Hematopoietic multipotent progenitor cell treated with erythropoietin and hydrocortisone succinate and interleukin-3 and kit ligand, for 17 days (in vitro differentiated cells): ENCODE measurements around the gene TENM4.
"Not testable (repeated sequence)": the region's sequence is repeated elsewhere in the genome, so short reads cannot be mapped to it uniquely, and the experiment has no call there.

ENCODE experiments used
- DNase-seq: peaks from one replicate; pipeline ENCODE4 v3.0.0-alpha.2; 2015; ENCODE audit warnings: low spot score

Gene TENM4

DNA sequence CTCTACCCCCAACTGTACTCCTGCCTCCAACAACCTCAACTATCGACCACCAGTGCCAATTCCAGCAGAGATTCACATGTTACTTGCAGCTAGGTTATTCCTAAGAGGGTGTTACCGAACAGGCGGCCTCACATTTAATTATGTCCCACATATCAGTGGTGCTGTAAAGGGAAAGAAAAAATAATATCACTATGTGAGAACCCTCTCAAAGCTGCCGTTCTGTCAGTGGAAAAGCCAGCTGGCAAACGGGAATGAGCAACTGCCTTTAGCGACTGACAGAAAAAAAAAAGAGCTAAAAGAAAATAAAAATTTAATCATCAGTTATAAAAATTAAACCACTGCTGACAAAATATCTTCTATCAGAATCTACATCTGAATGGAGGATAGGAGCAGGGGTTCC is 595.3 kb downstream of the TENM4 start:
- DNase-seq = no peak

GRCh38 chr11:78841456-78842060 is 599.3 kb downstream of the TENM4 start:
- DNase-seq = no peak

DNA sequence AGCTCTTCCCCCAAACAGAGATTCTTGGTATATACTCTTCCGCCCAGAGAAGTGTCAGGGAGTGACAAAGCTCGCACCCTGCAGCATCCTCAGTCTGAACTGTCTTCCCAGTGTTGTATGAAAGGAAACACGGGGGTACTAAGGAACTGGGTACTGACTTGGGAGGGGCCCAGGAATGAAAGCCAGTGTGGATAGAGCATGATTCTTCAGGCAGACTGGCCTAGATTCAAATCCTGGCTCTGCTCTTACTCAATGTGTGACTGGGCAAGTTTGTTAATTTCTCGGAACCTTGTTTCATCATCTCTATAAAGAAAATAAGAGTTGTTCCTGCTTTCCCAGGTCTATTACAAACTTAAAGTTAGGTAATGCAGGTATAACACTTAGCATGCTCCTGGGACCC is 600.2 kb downstream of the TENM4 start:
- no peak for DNase-seq

- DNase-seq = no peak
Measured at GRCh38 chr11:78840200-78840599, 600.6 kb downstream of the TENM4 start.

- no peak for DNase-seq
Measured at GRCh38 chr11:78838417-78838816, 602.4 kb downstream of the TENM4 start.

DNA sequence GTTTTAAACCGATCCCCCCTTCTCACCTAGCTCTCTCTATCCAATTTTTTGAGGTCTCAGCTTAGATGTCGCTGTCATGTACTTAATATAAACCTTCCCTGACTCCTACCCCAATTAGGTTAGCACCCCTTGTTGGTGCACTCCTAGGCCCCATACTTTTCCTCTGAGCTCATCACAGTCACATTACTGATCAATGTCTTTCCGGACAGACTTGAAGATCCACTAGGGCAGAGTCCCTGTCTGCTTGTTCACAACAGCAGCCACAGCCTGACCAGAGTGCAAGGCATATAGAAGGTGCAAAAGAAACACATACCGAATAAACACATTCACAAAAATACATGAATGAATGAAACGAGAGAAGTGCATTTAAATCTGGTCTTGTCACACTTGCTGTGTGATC is 605.2 kb downstream of the TENM4 start:
- DNase-seq = no peak

- DNase-seq = no peak
Measured at GRCh38 chr11:78834886-78835285, 605.9 kb downstream of the TENM4 start.

DNA sequence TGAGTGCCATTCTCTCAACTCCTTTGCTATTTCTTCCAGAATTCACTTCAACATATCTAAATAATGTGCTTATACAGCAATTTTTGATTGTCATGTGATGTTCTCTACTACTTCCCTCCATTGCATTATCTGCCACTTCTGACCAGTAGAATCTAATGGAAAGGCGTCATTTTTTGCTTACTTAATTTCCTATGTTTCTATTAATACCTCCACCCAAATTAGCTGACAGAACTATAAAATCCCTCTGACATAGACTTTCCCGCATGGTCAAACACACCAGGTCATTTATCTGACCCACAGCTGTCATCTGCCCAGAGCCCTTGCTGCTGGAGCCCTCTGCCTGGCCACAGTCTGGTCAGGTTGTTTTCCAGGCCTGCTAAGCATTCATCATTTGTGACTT is 607.6 kb downstream of the TENM4 start:
- DNase-seq = no peak

DNA sequence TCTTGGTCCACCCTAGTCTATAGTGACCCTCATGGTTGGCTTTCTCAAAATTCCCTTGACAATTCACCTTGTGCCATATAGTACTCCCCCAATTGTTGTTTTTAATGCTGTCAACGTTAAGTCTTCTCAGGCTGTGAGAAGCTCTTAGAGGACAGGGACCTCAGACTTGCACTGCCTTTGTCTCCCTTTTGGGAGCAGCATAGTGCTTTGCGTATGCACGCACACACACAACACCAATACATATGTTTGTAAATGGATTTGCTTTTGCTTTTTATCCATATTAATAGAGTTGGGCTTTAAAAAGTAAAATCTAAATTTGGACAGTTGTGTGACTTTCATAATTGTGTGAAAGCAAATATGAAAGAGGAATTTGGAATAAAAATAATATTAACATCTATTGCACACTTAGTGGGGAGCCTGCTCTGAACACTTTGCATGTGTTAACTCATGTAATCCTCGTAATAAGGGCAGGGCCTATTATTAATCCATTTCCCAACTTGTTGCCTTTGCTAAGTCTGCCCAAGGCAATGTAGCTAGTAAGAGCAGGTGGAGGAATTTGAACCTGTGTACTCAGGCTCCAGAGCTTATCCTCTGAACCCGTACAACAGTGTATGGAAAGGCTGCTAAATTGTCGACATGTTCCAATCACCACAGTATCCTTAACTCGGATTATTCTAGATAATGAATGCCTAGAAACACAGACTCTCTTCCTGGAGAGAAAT is 608.4 kb downstream of the TENM4 start:
- DNase-seq = no peak

- no peak for DNase-seq
Measured at GRCh38 chr11:78831571-78831970, 609.3 kb downstream of the TENM4 start.

DNA sequence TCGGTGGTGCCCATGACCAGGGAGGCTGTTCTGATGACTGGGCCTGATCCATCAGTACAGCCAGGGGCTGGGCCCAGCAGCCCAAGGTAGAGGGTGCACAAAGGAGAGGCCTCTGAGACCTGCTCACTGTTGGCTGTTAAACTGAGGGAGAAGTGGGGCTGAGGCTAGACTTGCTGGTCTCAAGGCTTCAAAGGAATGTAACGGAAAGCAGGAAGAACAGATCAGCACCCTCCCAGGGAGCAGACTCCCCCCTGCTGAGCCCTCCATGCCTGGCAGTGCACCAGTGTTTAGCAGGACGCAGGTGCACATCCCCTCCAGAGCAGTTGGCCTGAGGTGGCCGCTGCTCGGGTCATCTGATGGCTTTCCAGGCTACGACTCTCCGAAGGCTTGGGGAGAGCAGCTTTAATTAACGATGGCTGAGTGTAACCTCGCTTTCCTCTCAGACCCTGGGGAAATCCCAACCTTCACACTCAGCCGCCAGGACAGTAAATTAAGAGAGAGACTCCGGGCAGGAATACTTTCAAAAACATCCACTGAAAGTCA is 610.5 kb downstream of the TENM4 start:
- no peak for DNase-seq

DNA sequence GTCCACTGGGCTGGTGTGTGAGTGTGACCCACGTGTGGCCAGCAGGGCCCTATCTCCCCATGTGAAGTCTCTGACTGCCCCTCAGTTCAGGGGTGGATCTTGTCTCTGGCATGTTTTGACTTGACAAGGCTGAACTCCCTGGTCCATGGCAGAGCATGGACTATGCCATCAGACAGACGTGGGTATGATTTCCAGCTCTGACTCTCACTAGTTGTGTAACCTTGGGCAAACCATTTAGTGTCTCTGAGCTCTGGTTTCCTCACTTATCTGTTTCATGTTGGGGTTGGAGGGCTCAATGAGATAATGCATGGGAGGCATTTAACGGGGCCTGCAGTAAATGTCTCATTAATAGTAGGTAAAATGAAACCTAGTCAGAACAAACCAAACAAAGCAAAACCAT is 611.7 kb downstream of the TENM4 start:
- no peak for DNase-seq

DNA sequence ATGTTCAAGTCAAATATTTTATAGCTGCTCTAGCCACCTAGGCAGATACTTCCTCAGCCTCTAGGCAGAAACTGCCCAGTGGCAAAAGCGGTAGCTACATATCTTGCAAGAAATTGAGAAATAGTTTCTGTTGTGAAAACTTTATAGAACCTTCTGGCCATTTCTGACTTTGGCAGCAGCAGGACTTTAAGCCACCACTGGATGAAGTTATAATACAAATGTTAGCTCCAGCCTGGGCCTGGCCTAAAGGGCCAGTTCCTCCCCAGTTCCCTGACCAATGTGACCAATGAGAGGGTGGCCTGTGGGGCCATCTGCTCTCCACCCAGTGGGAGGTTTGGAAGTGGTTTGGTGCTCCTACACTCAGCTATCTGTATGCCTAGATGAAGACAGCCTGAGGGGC is 612.2 kb downstream of the TENM4 start:
- DNase-seq = no peak

GRCh38 chr11:78827291-78827690 is 613.5 kb downstream of the TENM4 start:
- not testable (repeated sequence) for DNase-seq

- no peak for DNase-seq
Measured at GRCh38 chr11:78825591-78826020, 615.2 kb downstream of the TENM4 start.

DNA sequence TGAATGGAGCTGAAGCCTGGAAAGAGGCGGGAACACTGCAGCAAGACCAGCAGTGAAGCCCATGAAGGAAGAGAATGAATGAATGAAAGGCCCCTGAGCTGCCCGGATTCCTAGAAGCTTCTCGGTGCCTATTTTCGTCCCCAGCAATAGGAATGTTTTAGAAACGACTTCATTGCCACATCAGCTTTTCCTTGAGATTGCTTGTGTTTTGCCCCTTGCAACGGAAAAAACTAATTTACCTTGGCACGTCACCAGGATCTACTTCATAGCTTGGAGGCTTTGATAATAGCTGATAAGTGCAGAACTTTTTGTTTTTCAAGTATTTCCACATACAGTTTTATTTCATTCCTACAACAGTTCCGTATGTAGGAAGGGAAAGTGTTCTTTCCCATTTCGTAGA is 617.2 kb downstream of the TENM4 start:
- no peak for DNase-seq

DNA sequence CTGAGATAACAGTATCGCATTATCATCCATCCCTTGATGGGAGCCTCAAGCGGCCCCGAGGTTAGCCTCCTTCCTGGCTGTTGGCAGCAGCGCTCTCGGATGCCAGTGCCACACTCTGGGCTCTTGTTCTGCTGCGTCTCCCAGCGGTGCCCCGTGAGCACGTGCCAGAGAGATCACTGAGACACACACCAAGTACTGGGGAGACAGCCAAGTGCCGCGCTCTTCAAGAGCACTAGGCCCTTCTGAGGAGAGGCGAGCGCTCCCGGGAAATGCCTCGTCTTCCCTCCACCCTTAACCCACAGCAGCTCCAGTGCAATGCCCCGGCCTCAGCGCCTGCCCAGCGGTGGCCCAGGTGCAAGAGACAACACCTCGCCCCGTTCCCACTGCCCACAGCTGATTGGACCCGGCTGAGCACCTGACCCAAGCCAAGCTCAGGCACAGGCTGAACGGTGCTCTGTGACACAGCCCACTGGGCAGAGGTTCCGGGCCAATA is 617.9 kb downstream of the TENM4 start:
- DNase-seq = no peak

DNA sequence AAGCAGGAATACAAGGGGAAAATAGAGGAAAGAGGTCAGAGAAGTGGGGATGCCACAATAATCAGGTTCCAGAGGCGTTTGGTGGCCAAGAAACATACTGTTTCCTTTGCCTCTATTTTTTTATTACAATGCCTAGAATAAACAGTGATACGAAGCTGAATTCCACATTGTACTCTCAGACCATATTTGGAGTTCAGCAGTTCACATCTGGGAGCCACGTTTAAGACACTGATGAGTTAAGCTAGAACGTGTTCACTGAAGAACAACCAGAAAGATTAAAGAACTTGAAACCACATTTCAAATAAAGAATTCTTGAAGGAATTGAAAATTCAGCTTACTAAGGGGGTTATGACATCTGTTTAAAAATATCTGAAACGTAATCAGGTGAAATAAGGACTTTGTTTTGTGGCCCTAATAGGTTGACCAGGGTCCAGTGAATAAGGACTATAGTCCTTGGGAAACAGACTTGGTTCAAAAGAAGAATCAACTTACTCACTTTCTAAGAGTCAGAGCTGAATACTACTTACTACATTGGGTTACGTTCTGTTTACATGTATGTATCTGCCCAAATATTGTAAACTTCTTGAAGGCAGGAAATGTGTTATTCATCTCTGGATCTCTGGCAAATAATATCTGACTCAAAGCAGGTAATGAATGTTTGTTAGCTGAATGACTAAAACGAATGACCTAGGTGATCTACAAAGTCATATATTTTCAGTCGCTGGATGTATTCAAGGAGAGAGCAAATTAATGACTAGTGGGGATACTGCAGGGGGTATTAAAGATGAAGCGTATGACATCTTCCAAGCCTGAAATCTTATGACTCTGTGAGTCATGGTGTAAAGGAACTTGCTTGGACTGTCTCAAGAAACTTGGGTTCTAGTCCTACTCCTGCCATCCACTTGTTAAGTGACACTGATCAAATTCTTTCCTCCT is 619.2 kb downstream of the TENM4 start:
- no peak for DNase-seq

DNA sequence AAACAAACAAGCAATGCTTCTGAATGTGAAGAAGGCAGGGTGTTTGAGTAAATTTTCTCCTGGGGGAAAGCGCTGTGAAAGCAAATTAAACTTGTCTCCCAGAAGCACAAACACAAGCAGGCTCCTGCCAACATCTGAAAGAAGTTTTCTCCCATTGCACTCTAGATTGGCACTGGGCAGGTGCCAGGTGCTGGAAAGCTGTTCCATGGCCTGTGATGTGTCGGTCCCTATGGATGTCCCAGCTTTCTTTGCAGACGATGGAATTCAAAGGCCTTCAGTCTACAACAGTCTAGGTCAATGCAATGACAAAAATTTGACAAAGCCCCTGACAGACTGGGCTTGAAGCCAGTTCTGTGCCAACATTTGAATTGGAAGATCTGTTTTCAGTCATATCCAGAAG is 620.1 kb downstream of the TENM4 start:
- no peak for DNase-seq

GRCh38 chr11:78818201-78818600 is 622.6 kb downstream of the TENM4 start:
- DNase-seq = no peak

DNA sequence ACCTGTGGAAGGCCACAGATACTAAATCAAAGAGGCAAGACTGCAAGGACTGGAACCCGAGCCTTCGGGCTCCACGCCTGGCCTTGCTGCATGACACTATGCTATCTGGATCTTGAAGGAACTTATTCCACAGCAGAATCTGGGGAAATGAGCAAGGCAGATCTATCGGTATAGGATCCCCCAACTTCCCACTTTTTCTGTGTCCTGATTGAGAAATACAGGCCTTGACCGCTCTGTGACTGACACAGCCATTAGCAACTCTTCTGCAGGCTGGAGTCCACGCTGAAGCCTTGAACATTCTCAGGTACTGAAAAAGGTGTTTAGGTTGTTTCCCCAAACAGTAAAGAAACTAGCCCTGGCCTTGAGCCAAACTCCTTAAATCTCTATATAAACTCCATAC is 625.0 kb downstream of the TENM4 start:
- DNase-seq = no peak

GRCh38 chr11:78812513-78813293 is 628.1 kb downstream of the TENM4 start:
- DNase-seq = no peak
